ENCODE results near the gene DLG4.

The DLG4 gene

GRCh38 chr17:7239091-7240027 is 19.7 kb upstream of the DLG4 start, which contains the start of gene PHF23 (continued):
- TF ChIP-seq ZNF610 (tag by site-specific recombination; IDR thresholded peaks at IDR 0.05; ENCODE audit: borderline replicate concordance) (no peak; the same call in 1 of the 2 replicates), ZNF239 (tag by site-specific recombination; IDR thresholded peaks at IDR 0.05) (no peak), ZBTB8A (tag by site-specific recombination; IDR thresholded peaks at IDR 0.05) (peak; percentile 35), ZNF174 (tag by site-specific recombination; IDR thresholded peaks at IDR 0.05) (no peak), ZNF530 (tag by site-specific recombination; IDR thresholded peaks at IDR 0.05; ENCODE audit: low read depth) (no peak), HOXD13 (CRISPR knock-in tag; IDR thresholded peaks at IDR 0.05; ENCODE audit: borderline replicate concordance) (no peak), ZNF132 (tag by site-specific recombination; IDR thresholded peaks at IDR 0.05; ENCODE audit: borderline replicate concordance) (no peak), ZNF670 (tag by site-specific recombination; IDR thresholded peaks at IDR 0.05; ENCODE audit: low read depth) (no peak), ZNF548 (tag by site-specific recombination; IDR thresholded peaks at IDR 0.05) (no peak), ZNF600 (tag by site-specific recombination; IDR thresholded peaks at IDR 0.05) (peak; percentile 78), ZNF426 (tag by site-specific recombination; IDR thresholded peaks at IDR 0.05) (no peak), ZNF704 (tag by site-specific recombination; IDR thresholded peaks at IDR 0.05) (no peak), ZBTB20 (tag by site-specific recombination; IDR thresholded peaks at IDR 0.05) (peak; percentile 65; the same call in 1 of the 2 replicates), ZNF10 (tag by site-specific recombination; IDR thresholded peaks at IDR 0.05) (no peak), ZNF398 (tag by site-specific recombination; IDR thresholded peaks at IDR 0.05) (peak; percentile 100), OVOL3 (tag by site-specific recombination; IDR thresholded peaks at IDR 0.05) (no peak), ZNF785 (tag by site-specific recombination; IDR thresholded peaks at IDR 0.05) (no peak; the same call in 1 of the 2 replicates), PRDM1 (tag by site-specific recombination; IDR thresholded peaks at IDR 0.05) (no peak), SETDB1 (IDR thresholded peaks at IDR 0.05; ENCODE audit: insufficient read length, low read length) (no peak), ZNF214 (tag by site-specific recombination; IDR thresholded peaks at IDR 0.05; ENCODE audit: borderline replicate concordance) (no peak), RBAK (tag by site-specific recombination; IDR thresholded peaks at IDR 0.05) (no peak), ZNF623 (tag by site-specific recombination; IDR thresholded peaks at IDR 0.05) (no peak; the same call in 1 of the 2 replicates), ZNF121 (tag by site-specific recombination; IDR thresholded peaks at IDR 0.05) (no peak), ZNF837 (tag by site-specific recombination; IDR thresholded peaks at IDR 0.05) (no peak), ZNF202 (tag by site-specific recombination; IDR thresholded peaks at IDR 0.05; ENCODE audit: borderline replicate concordance) (no peak), ZFP41 (tag by site-specific recombination; IDR thresholded peaks at IDR 0.05; ENCODE audit: borderline replicate concordance) (no peak), ZNF629 (tag by site-specific recombination; IDR thresholded peaks at IDR 0.05) (peak; percentile 37), ZNF791 (tag by site-specific recombination; IDR thresholded peaks at IDR 0.05) (no peak), ZNF148 (tag by site-specific recombination; IDR thresholded peaks at IDR 0.05; ENCODE audit: borderline replicate concordance) (no peak), YY1 (tag by site-specific recombination; IDR thresholded peaks at IDR 0.05) (peak; percentile 63; the same call in 1 of the 2 replicates), ZIC2 (tag by site-specific recombination; IDR thresholded peaks at IDR 0.05) (peak; percentile 54), ZNF157 (tag by site-specific recombination; IDR thresholded peaks at IDR 0.05) (no peak), ZNF776 (tag by site-specific recombination; IDR thresholded peaks at IDR 0.05; ENCODE audit: borderline replicate concordance) (no peak), ZNF514 (tag by site-specific recombination; IDR thresholded peaks at IDR 0.05) (no peak), ZNF274 (IDR thresholded peaks at IDR 0.05; ENCODE audit: low read length) (no peak), ZNF274 (tag by site-specific recombination; IDR thresholded peaks at IDR 0.05; ENCODE audit: borderline replicate concordance) (no peak)

All from HEK293 (cell line).